Renal pelvis (tissue), 4 donors: Measurements from ENCODE around the gene RIC1. TPM values are rescaled to one million over a fixed set of nuclear protein-coding genes. Genes with fewer than 3 reads are reported as not detected.
"Not testable (repeated sequence)": the region's sequence is repeated elsewhere in the genome, so short reads cannot be mapped to it uniquely, and the experiment has no call there.

Experiments
- DNase-seq: peaks from one replicate; pipeline ENCODE4 v3.0.0-alpha.2; 2013
- polyA plus RNA-seq, 3 donors: library from polyadenylated mRNA; unstranded; fragments of 120-200 nt; gene quantifications; one replicate each; pipeline ENCODE4 v1.2.1, GENCODE V29; 2013; ENCODE audit not compliant: insufficient read length in 3 of 3

Gene RIC1
- polyA plus RNA-seq, 3 donors = 27.5 to 35.5 (median 30.6) TPM

- DNase-seq = no peak
These were observed 14.7 kb upstream of the RIC1 start for GRCh38 chr9:5614192-5614591.

- no peak for DNase-seq
These were observed 13.9 kb upstream of the RIC1 start for GRCh38 chr9:5614985-5615384.

- DNase-seq = no peak
These were observed 11.2 kb upstream of the RIC1 start for GRCh38 chr9:5617749-5618148.

GRCh38 chr9:5620494-5620893 lies 8.4 kb upstream of the RIC1 start:
- DNase-seq = no peak

- no peak for DNase-seq
These were observed 7.6 kb upstream of the RIC1 start for GRCh38 chr9:5621327-5621726.

- no peak for DNase-seq
These were observed 6.9 kb upstream of the RIC1 start for GRCh38 chr9:5622016-5622415.

GRCh38 chr9:5624655-5625054 lies 4.3 kb upstream of the RIC1 start:
- no peak for DNase-seq

GRCh38 chr9:5626727-5627634 lies 1.9 kb upstream of the RIC1 start:
- peak; percentile 34 for DNase-seq

- DNase-seq = not testable (repeated sequence)
These were observed 1.2 kb upstream of the RIC1 start for GRCh38 chr9:5627686-5628085.

- no peak for DNase-seq
These were observed 751 bp upstream of the RIC1 start for GRCh38 chr9:5628183-5628529.

- DNase-seq = peak; percentile 41
These were observed 589 bp downstream of the RIC1 start for GRCh38 chr9:5629312-5630080.

GRCh38 chr9:5630081-5630507 lies 1.2 kb downstream of the RIC1 start:
- peak; percentile 48 for DNase-seq

GRCh38 chr9:5631026-5631425 lies 2.1 kb downstream of the RIC1 start:
- DNase-seq = no peak

- DNase-seq = no peak
These were observed 3.6 kb downstream of the RIC1 start for GRCh38 chr9:5632540-5632939.

GRCh38 chr9:5633243-5633642 lies 4.3 kb downstream of the RIC1 start:
- DNase-seq = no peak

- no peak for DNase-seq
These were observed 6.5 kb downstream of the RIC1 start for GRCh38 chr9:5635390-5635789.

- DNase-seq = no peak
These were observed 10.9 kb downstream of the RIC1 start for GRCh38 chr9:5639816-5640215.

- no peak for DNase-seq
These were observed 13.3 kb downstream of the RIC1 start for GRCh38 chr9:5642170-5642569.

GRCh38 chr9:5643005-5643624 lies 14.2 kb downstream of the RIC1 start:
- DNase-seq = no peak

GRCh38 chr9:5644501-5644900 lies 15.6 kb downstream of the RIC1 start:
- no peak for DNase-seq

GRCh38 chr9:5646116-5646515 lies 17.2 kb downstream of the RIC1 start:
- no peak for DNase-seq

- DNase-seq = no peak
These were observed 21.6 kb downstream of the RIC1 start for GRCh38 chr9:5650356-5651105.
